Left ventricle myocardium superior (tissue), 1 donor: Measurements from ENCODE around the gene MKKS. TPM values are rescaled to one million over a fixed set of nuclear protein-coding genes. Genes with fewer than 3 reads are reported as not detected.

Experiments used
- total RNA-seq: library from RNA; stranded (reverse); fragmentation: NEBNext Ultra II Directional; extraction: Animal tissue kit (Norgen Biotek cat#: 25700); gene quantifications from one replicate; pipeline ENCODE4 v1.2.1, GENCODE V29; 2021
- donor health status: DM: no; HTN: yes; CAD: no; lungs with severe emphysema.

MKKS gene
- total RNA-seq, 1 donor from 2014 or later: 27.7 TPM

Other genes with a start within 250 kb of the MKKS start
- gene SNAP25, start 215.4 kb downstream of the MKKS start, total RNA-seq: 0.67 TPM
- gene SLX4IP, start 1.1 kb upstream of the MKKS start, total RNA-seq: 2.2 TPM
- gene JAG1, start 239.8 kb upstream of the MKKS start, total RNA-seq: 17.0 TPM